WTC11 (cell line): ENCODE results near the gene KRT4. TPM values are rescaled to one million over a fixed set of nuclear protein-coding genes. Genes with fewer than 3 reads are reported as not detected.

ENCODE experiments used
- ATAC-seq: fragments of 200-7000 bp; cut with Tn5 transposase; 2 replicates; pipeline ENCODE4 v1.10.0; 2021; ENCODE audit warnings: mild to moderate bottlenecking, moderate library complexity
- CTCF ChIA-PET: fragments of 300-600 bp; sonication (Branson Sonifier 250); formaldehyde crosslinking; loops from one replicate; lab custom pipeline; 2021; ENCODE audit warnings: antibody characterized with exemption; lab: Charles Lee
- POLR2A ChIA-PET: fragments of 350-600 bp; sonication (Branson Sonifier 250); formaldehyde crosslinking; loops from one replicate; lab custom pipeline; 2021; ENCODE audit warnings: antibody characterized with exemption; lab: Charles Lee
- DNase-seq: peaks from one replicate; pipeline ENCODE4 v3.0.0; 2021; ENCODE audit warnings: low spot score
- H3K27ac Mint-ChIP-seq: 2 replicates; pipeline ENCODE4 v1.8.0; 2021; ENCODE audit warnings: mixed read lengths
- H3K27me3 Mint-ChIP-seq: 2 replicates; pipeline ENCODE4 v1.8.0; 2021; ENCODE audit warnings: low read depth, mild to moderate bottlenecking, moderate library complexity, mixed read lengths
- H3K36me3 Mint-ChIP-seq: 2 replicates; pipeline ENCODE4 v1.8.0; 2021; ENCODE audit warnings: mixed read lengths
- H3K4me1 Mint-ChIP-seq: 2 replicates; pipeline ENCODE4 v1.8.0; 2022; ENCODE audit warnings: mixed read lengths
- H3K4me3 Mint-ChIP-seq: 2 replicates; pipeline ENCODE4 v1.8.0; 2021; ENCODE audit warnings: mild to moderate bottlenecking, moderate library complexity, mixed read lengths
- H3K9me3 Mint-ChIP-seq: 2 replicates; pipeline ENCODE4 v1.8.0; 2021; ENCODE audit warnings: mixed read lengths
- ATF1 ChIP-seq: sonication (generic); formaldehyde crosslinking; IDR thresholded peaks from 2 replicates; pipeline ENCODE4 v1.8.1; 2023; ENCODE audit warnings: mild to moderate bottlenecking, moderate library complexity, missing genetic modification reagents
- CREM ChIP-seq: sonication (generic); formaldehyde crosslinking; IDR thresholded peaks from 2 replicates; pipeline ENCODE4 v1.8.1; 2022; ENCODE audit warnings: mild to moderate bottlenecking, missing genetic modification reagents, moderate library complexity
- E2F5 ChIP-seq: sonication (generic); formaldehyde crosslinking; IDR thresholded peaks from 2 replicates; pipeline ENCODE4 v1.8.1; 2022; ENCODE audit warnings: mild to moderate bottlenecking, moderate library complexity, missing genetic modification reagents
- ERG ChIP-seq: fragments of 250-450 bp; sonication (Bioruptor Pico); IDR thresholded peaks from 2 replicates; pipeline ENCODE4 v1.8.0; 2021; ENCODE audit warnings: mild to moderate bottlenecking
- FOXJ3 ChIP-seq: sonication (generic); formaldehyde crosslinking; IDR thresholded peaks from 2 replicates; pipeline ENCODE4 v1.9.0; 2021; ENCODE audit warnings: missing genetic modification reagents, mild to moderate bottlenecking, borderline replicate concordance
- JUN ChIP-seq: sonication (generic); formaldehyde crosslinking; IDR thresholded peaks from 2 replicates; pipeline ENCODE4 v1.8.0; 2023; ENCODE audit warnings: mild to moderate bottlenecking, missing genetic modification reagents
- MYBL2 ChIP-seq: sonication (generic); formaldehyde crosslinking; IDR thresholded peaks from 2 replicates; pipeline ENCODE4 v1.8.1; 2023; ENCODE audit warnings: mild to moderate bottlenecking, moderate library complexity, missing genetic modification reagents
- STAT6 ChIP-seq: sonication (generic); formaldehyde crosslinking; conservative IDR thresholded peaks from 2 replicates; pipeline ENCODE4 v1.8.1; 2023; ENCODE audit warnings: mild to moderate bottlenecking, low read depth, missing genetic modification reagents, moderate library complexity
- ZBTB43 ChIP-seq: sonication (generic); formaldehyde crosslinking; IDR thresholded peaks from 2 replicates; pipeline ENCODE4 v1.8.1; 2023; ENCODE audit warnings: mild to moderate bottlenecking, missing genetic modification reagents
- ZNF121 ChIP-seq: sonication (generic); formaldehyde crosslinking; IDR thresholded peaks from 2 replicates; pipeline ENCODE4 v1.8.0; 2023; ENCODE audit warnings: missing genetic modification reagents
- ZNF232 ChIP-seq: sonication (generic); formaldehyde crosslinking; IDR thresholded peaks from 2 replicates; pipeline ENCODE4 v1.8.0; 2022; ENCODE audit warnings: mild to moderate bottlenecking, missing genetic modification reagents
- ZNF281 ChIP-seq: sonication (generic); formaldehyde crosslinking; IDR thresholded peaks from 2 replicates; pipeline ENCODE4 v1.8.0; 2023; ENCODE audit warnings: mild to moderate bottlenecking, missing genetic modification reagents
- ZNF317 ChIP-seq: sonication (generic); formaldehyde crosslinking; IDR thresholded peaks from 2 replicates; pipeline ENCODE4 v1.8.1; 2023; ENCODE audit warnings: low read depth, mild to moderate bottlenecking, moderate library complexity, missing genetic modification reagents, borderline replicate concordance
- ZNF396 ChIP-seq: fragments of 250-450 bp; sonication (Bioruptor Pico); IDR thresholded peaks from 2 replicates; pipeline ENCODE4 v1.8.0; 2021; ENCODE audit warnings: mild to moderate bottlenecking, moderate library complexity, borderline replicate concordance
- ZNF416 ChIP-seq: fragments of 250-450 bp; sonication (Bioruptor Pico); IDR thresholded peaks from 2 replicates; pipeline ENCODE4 v1.9.0; 2021; ENCODE audit warnings: mild to moderate bottlenecking, inconsistent platforms
- total RNA-seq: library from RNA; stranded (reverse); gene quantifications from 3 replicates; pipeline ENCODE4 v1.2.3, GENCODE V29; 2021
- TF ChIP-seq, protein P1 (sequence below): sonication (generic); formaldehyde crosslinking; IDR thresholded peaks from 2 replicates; pipeline ENCODE4 v1.8.1; 2023; ENCODE audit warnings: mild to moderate bottlenecking, missing genetic modification reagents
- TF ChIP-seq, protein P2 (sequence below): sonication (generic); formaldehyde crosslinking; IDR thresholded peaks from 2 replicates; pipeline ENCODE4 v1.8.0; 2022; ENCODE audit warnings: mild to moderate bottlenecking, missing genetic modification reagents
- TF ChIP-seq, protein P3 (sequence below): sonication (generic); formaldehyde crosslinking; conservative IDR thresholded peaks from 2 replicates; pipeline ENCODE4 v1.8.1; 2022; ENCODE audit warnings: mild to moderate bottlenecking, missing genetic modification reagents
- TF ChIP-seq, protein P4 (sequence below): fragments of 250-450 bp; sonication (Bioruptor Pico); IDR thresholded peaks from 2 replicates; pipeline ENCODE4 v2.1.2; 2022; ENCODE audit warnings: mild to moderate bottlenecking, moderate library complexity

Gene KRT4
- total RNA-seq, 1 experiment from 2014 or later = not detected

- ChIA-PET POLR2A (no interaction called here), CTCF (interaction anchor here (1.0 kb wide), 1 partner anchor 15 kb away, joined by 3 read pairs; no protein-coding TSS in a partner anchor)
- Mint-ChIP-seq H3K4me3 (no peak overlapping the region), H3K9me3 (peaks cover under 1% of the 10 kb centered on the region; the same call in 1 of the 2 replicates), H3K4me1 (no peaks in the 10 kb centered on the region), H3K27ac (no peak overlapping the region), H3K27me3 (peaks cover 4% of the 10 kb centered on the region; the same call in 1 of the 2 replicates), H3K36me3 (no peaks in the 10 kb centered on the region)
- DNase-seq (no peak), ATAC-seq (no peak)
- TF ChIP-seq MYBL2 (CRISPR knock-in tag) (no peak), ZBTB43 (CRISPR knock-in tag) (no peak), FOXJ3 (CRISPR knock-in tag) (no peak), E2F5 (CRISPR knock-in tag) (no peak), ZNF232 (CRISPR knock-in tag) (no peak)
- TF ChIP-seq, protein P1, sequence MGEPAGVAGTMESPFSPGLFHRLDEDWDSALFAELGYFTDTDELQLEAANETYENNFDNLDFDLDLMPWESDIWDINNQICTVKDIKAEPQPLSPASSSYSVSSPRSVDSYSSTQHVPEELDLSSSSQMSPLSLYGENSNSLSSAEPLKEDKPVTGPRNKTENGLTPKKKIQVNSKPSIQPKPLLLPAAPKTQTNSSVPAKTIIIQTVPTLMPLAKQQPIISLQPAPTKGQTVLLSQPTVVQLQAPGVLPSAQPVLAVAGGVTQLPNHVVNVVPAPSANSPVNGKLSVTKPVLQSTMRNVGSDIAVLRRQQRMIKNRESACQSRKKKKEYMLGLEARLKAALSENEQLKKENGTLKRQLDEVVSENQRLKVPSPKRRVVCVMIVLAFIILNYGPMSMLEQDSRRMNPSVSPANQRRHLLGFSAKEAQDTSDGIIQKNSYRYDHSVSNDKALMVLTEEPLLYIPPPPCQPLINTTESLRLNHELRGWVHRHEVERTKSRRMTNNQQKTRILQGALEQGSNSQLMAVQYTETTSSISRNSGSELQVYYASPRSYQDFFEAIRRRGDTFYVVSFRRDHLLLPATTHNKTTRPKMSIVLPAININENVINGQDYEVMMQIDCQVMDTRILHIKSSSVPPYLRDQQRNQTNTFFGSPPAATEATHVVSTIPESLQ (CRISPR knock-in tag) = no peak
- TF ChIP-seq, protein P2, sequence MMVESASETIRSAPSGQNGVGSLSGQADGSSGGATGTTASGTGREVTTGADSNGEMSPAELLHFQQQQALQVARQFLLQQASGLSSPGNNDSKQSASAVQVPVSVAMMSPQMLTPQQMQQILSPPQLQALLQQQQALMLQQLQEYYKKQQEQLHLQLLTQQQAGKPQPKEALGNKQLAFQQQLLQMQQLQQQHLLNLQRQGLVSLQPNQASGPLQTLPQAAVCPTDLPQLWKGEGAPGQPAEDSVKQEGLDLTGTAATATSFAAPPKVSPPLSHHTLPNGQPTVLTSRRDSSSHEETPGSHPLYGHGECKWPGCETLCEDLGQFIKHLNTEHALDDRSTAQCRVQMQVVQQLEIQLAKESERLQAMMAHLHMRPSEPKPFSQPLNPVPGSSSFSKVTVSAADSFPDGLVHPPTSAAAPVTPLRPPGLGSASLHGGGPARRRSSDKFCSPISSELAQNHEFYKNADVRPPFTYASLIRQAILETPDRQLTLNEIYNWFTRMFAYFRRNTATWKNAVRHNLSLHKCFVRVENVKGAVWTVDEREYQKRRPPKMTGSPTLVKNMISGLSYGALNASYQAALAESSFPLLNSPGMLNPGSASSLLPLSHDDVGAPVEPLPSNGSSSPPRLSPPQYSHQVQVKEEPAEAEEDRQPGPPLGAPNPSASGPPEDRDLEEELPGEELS = no peak
These were observed 37.5 kb downstream of the KRT4 start for GRCh38 chr12:52776435-52776834.

- no peaks in the 10 kb centered on the region for H3K36me3 Mint-ChIP-seq
- POLR2A ChIA-PET = no interaction called here
- H3K4me1 Mint-ChIP-seq = no peaks in the 10 kb centered on the region
- H3K4me3 Mint-ChIP-seq = no peak overlapping the region
- H3K27me3 Mint-ChIP-seq = peaks cover 4% of the 10 kb centered on the region
- peaks cover 8% of the 10 kb centered on the region for H3K9me3 Mint-ChIP-seq
- no peak overlapping the region for H3K27ac Mint-ChIP-seq
- no peak for ATAC-seq
- no peak for DNase-seq
- CTCF ChIA-PET = no interaction called here
- TF ChIP-seq CREM (no peak), ZNF416 (CRISPR knock-in tag) (no peak), ZNF317 (CRISPR knock-in tag) (no peak), ZNF281 (CRISPR knock-in tag) (no peak), ZNF396 (no peak), ATF1 (no peak), ZNF121 (CRISPR knock-in tag) (no peak), JUN (no peak), STAT6 (CRISPR knock-in tag) (no peak), ERG (CRISPR knock-in tag) (no peak)
- TF ChIP-seq, protein P3, sequence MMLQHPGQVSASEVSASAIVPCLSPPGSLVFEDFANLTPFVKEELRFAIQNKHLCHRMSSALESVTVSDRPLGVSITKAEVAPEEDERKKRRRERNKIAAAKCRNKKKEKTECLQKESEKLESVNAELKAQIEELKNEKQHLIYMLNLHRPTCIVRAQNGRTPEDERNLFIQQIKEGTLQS (CRISPR knock-in tag) = no peak
- TF ChIP-seq, protein P4, sequence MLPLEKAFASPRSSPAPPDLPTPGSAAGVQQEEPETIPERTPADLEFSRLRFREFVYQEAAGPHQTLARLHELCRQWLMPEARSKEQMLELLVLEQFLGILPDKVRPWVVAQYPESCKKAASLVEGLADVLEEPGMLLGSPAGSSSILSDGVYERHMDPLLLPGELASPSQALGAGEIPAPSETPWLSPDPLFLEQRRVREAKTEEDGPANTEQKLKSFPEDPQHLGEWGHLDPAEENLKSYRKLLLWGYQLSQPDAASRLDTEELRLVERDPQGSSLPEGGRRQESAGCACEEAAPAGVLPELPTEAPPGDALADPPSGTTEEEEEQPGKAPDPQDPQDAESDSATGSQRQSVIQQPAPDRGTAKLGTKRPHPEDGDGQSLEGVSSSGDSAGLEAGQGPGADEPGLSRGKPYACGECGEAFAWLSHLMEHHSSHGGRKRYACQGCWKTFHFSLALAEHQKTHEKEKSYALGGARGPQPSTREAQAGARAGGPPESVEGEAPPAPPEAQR = no peak
These were observed 39.2 kb downstream of the KRT4 start for GRCh38 chr12:52774629-52775250.
